HG02938 (cell line): ENCODE results near the gene KCNK15.
"Not testable (repeated sequence)": the region's sequence is repeated elsewhere in the genome, so short reads cannot be mapped to it uniquely, and the experiment has no call there.

Experiments used
- ATAC-seq: cut with Tn5 transposase; IDR thresholded peaks from one replicate; pipeline ENCODE4 v1.9.1; 2021; ENCODE audit warnings: mild to moderate bottlenecking, moderate library complexity; ENCODE audit not compliant: unreplicated experiment

KCNK15 gene

GRCh38 chr20:44745598-44746366 lies at the start of gene KCNK15:
TSS of gene KCNK15 (plus strand) at chr20:44745865. CDS start at chr20:44745911, 46 bp downstream.
- no peak for ATAC-seq

- no peak for ATAC-seq
These were observed 49.4 kb upstream of the KCNK15 start for GRCh38 chr20:44696315-44696714.

GRCh38 chr20:44697041-44697440 lies 48.6 kb upstream of the KCNK15 start:
- not testable (repeated sequence) for ATAC-seq

- no peak for ATAC-seq
These were observed 47.3 kb upstream of the KCNK15 start for GRCh38 chr20:44698351-44698750.

- no peak for ATAC-seq
These were observed 45.4 kb upstream of the KCNK15 start for GRCh38 chr20:44700306-44700705.

- ATAC-seq: no peak
These were observed 44.4 kb upstream of the KCNK15 start for GRCh38 chr20:44701118-44701857.

- ATAC-seq: no peak
These were observed 43.8 kb upstream of the KCNK15 start for GRCh38 chr20:44701858-44702256.

GRCh38 chr20:44702776-44703175 lies 42.9 kb upstream of the KCNK15 start:
- ATAC-seq: no peak

- no peak for ATAC-seq
These were observed 42.3 kb upstream of the KCNK15 start for GRCh38 chr20:44703183-44703925.

GRCh38 chr20:44703956-44704488 lies 41.6 kb upstream of the KCNK15 start:
- ATAC-seq: no peak

GRCh38 chr20:44704551-44704971 lies 41.1 kb upstream of the KCNK15 start:
- no peak for ATAC-seq

- ATAC-seq: no peak
These were observed 40.1 kb upstream of the KCNK15 start for GRCh38 chr20:44705364-44706094.

GRCh38 chr20:44706301-44707017 lies 39.2 kb upstream of the KCNK15 start:
- ATAC-seq: no peak

- no peak for ATAC-seq
These were observed 38.6 kb upstream of the KCNK15 start for GRCh38 chr20:44707018-44707579.

- ATAC-seq: no peak
These were observed 36.3 kb upstream of the KCNK15 start for GRCh38 chr20:44709380-44709779.

- ATAC-seq: no peak
These were observed 35.9 kb upstream of the KCNK15 start for GRCh38 chr20:44709797-44710196.

GRCh38 chr20:44711237-44711636 lies 34.4 kb upstream of the KCNK15 start:
- ATAC-seq: no peak

GRCh38 chr20:44714102-44714700 lies 31.5 kb upstream of the KCNK15 start:
- no peak for ATAC-seq
